Neuronal stem cell (in vitro differentiated cells): ENCODE data around the gene GALNT17.

ENCODE experiments used
- DNase-seq: peaks from one replicate; pipeline ENCODE4 v3.0.0-alpha.2; 2013; ENCODE audit warnings: low spot score
- H2AFZ ChIP-seq: one replicate; pipeline ENCODE4 v1.6.1; 2013; ENCODE audit warnings: mild to moderate bottlenecking, low read length, inconsistent platforms
- H2AK5ac ChIP-seq: 2 replicates; pipeline ENCODE4 v1.6.1; 2013; ENCODE audit warnings: low read depth, mild to moderate bottlenecking, inconsistent platforms, low read length, moderate library complexity, mixed read lengths
- H2BK120ac ChIP-seq: 2 replicates; pipeline ENCODE4 v1.6.1; 2013; ENCODE audit warnings: low read depth, mild to moderate bottlenecking, inconsistent platforms, low read length, moderate library complexity, mixed read lengths
- H2BK12ac ChIP-seq: one replicate; pipeline ENCODE4 v1.6.1; 2013; ENCODE audit warnings: low read length, inconsistent platforms
- H2BK15ac ChIP-seq: 2 replicates; pipeline ENCODE4 v1.6.1; 2013; ENCODE audit warnings: mild to moderate bottlenecking, low read length, inconsistent platforms, mixed read lengths
- H2BK5ac ChIP-seq: one replicate; pipeline ENCODE4 v1.6.1; 2013; ENCODE audit warnings: inconsistent platforms, mild to moderate bottlenecking, low read length, moderate library complexity
- H3K14ac ChIP-seq: one replicate; pipeline ENCODE4 v1.6.1; 2013; ENCODE audit warnings: low read length, inconsistent platforms
- H3K18ac ChIP-seq: 2 replicates; pipeline ENCODE4 v1.6.1; 2013; ENCODE audit warnings: low read length, inconsistent platforms
- H3K23ac ChIP-seq: 2 replicates; pipeline ENCODE4 v1.6.1; 2013; ENCODE audit warnings: low read depth, mild to moderate bottlenecking, mixed read lengths, low read length, inconsistent platforms; ENCODE audit not compliant: poor library complexity
- H3K27ac ChIP-seq: replicated peaks from 3 replicates; pipeline ENCODE4 v1.5.1; 2013; ENCODE audit warnings: low read length, inconsistent platforms
- H3K27me3 ChIP-seq, 3 experiments: 2 replicates each; pipeline ENCODE4 v1.6.1; 2013; ENCODE audit warnings: low read length in 3 of 3, mild to moderate bottlenecking in 2 of 3, inconsistent platforms in 1 of 3, low read depth in 1 of 3, mixed read lengths in 1 of 3, moderate library complexity in 1 of 3; ENCODE audit not compliant: control insufficient read depth in 3 of 3, insufficient read depth in 3 of 3
- H3K36me3 ChIP-seq, 2 donors: replicated peaks in 1 of 2; 2 replicates each; pipeline ENCODE4 v1.6.1; 2013; ENCODE audit warnings: low read length in 2 of 2; ENCODE audit not compliant: control insufficient read depth in 2 of 2, insufficient read depth in 2 of 2
- H3K4ac ChIP-seq: 2 replicates; pipeline ENCODE4 v1.6.1; 2013; ENCODE audit warnings: inconsistent platforms, mild to moderate bottlenecking, low read length, moderate library complexity
- H3K4me1 ChIP-seq, 2 donors: 1 replicate in 1 of 2; 2 replicates in 1 of 2; pipeline ENCODE4 v1.6.1; 2013; ENCODE audit warnings: low read length in 2 of 2, low read depth in 1 of 2; ENCODE audit not compliant: control insufficient read depth in 2 of 2, insufficient read depth in 1 of 2
- H3K4me2 ChIP-seq: one replicate; pipeline ENCODE4 v1.6.1; 2013; ENCODE audit warnings: mild to moderate bottlenecking, low read length, inconsistent platforms; ENCODE audit not compliant: insufficient read depth, poor library complexity, severe bottlenecking
- H3K4me3 ChIP-seq, 2 donors: 2 replicates each; pipeline ENCODE4 v1.5.1; 2013; ENCODE audit warnings: low read length in 2 of 2, mild to moderate bottlenecking in 2 of 2, inconsistent platforms in 1 of 2, moderate library complexity in 1 of 2
- H3K79me1 ChIP-seq: one replicate; pipeline ENCODE4 v1.6.1; 2013; ENCODE audit warnings: low read depth, mild to moderate bottlenecking, inconsistent platforms, low read length, moderate library complexity
- H3K9ac ChIP-seq: one replicate; pipeline ENCODE4 v1.6.1; 2013; ENCODE audit warnings: mild to moderate bottlenecking, low read depth, low read length, inconsistent platforms; ENCODE audit not compliant: poor library complexity
- H3K9me3 ChIP-seq, 2 donors: replicated peaks in 1 of 2; 2 replicates each; pipeline versions ENCODE3 to v1.6.1; 2013; ENCODE audit warnings: low read length in 2 of 2, mild to moderate bottlenecking in 2 of 2, inconsistent platforms in 1 of 2, low read depth in 1 of 2, mixed read lengths in 1 of 2, moderate library complexity in 1 of 2; ENCODE audit not compliant: control insufficient read depth in 2 of 2, insufficient read depth in 1 of 2
- H4K8ac ChIP-seq: one replicate; pipeline ENCODE4 v1.6.1; 2013; ENCODE audit warnings: low read depth, mild to moderate bottlenecking, inconsistent platforms, low read length, moderate library complexity
- H4K91ac ChIP-seq: one replicate; pipeline ENCODE4 v1.6.1; 2013; ENCODE audit warnings: low read length, low read depth, mild to moderate bottlenecking, inconsistent platforms; ENCODE audit not compliant: poor library complexity
- WGBS, 2 donors: extraction: QIAGEN DNeasy Blood & Tissue Kit; methylation state at CpG; one replicate each; pipeline ENCODE4 v1.1.7; 2013; ENCODE audit warnings: missing lambda C conversion rate in 2 of 2, mixed read lengths in 1 of 2; ENCODE audit not compliant: insufficient read length in 2 of 2, insufficient replicate concordance in 1 of 2; ENCODE audit errors: extremely low coverage in 2 of 2; 5-methylcytosine and 5-hydroxymethylcytosine counted together

The GALNT17 gene

GRCh38 chr7:71486856-71487628 is 355.1 kb downstream of the GALNT17 start:
- H3K27ac ChIP-seq: no peak overlapping the region
- no peak overlapping the region for H2BK5ac ChIP-seq
- peak overlapping the region; percentile 24 for H3K18ac ChIP-seq

GRCh38 chr7:71488308-71488707 is 356.4 kb downstream of the GALNT17 start:
- WGBS, 2 donors: no CpG with 5 or more reads among the region's 2 CpGs

More at GRCh38 chr7:71486856-71487628, 355.1 kb downstream of the GALNT17 start:
- no peak for DNase-seq
- Histone ChIP-seq H2BK120ac (no peak overlapping the region), H3K4ac (no peak overlapping the region), H2BK12ac (no peak overlapping the region), H3K4me2 (no peak overlapping the region), H3K4me3 (no peak overlapping the region), H3K9me3 (no peaks in the 10 kb centered on the region), H3K4me1 (peaks cover 0 to 1% of the 10 kb centered on the region in 2 donors), H3K27me3 (no peaks in the 10 kb centered on the region), H2AFZ (no peak overlapping the region), H2BK15ac (no peak overlapping the region), H4K8ac (no peak overlapping the region), H3K14ac (no peak overlapping the region), H4K91ac (no peak overlapping the region), H3K79me1 (no peaks in the 10 kb centered on the region), H3K9ac (no peak overlapping the region), H3K36me3 (no peaks in the 10 kb centered on the region), H2AK5ac (no peak overlapping the region), H3K23ac (no peak overlapping the region)
- WGBS, 2 donors: no CpG with 5 or more reads among the region's 6 CpGs

GRCh38 chr7:71491336-71491735 is 359.4 kb downstream of the GALNT17 start:
- no CpG with 5 or more reads among the region's 6 CpGs for WGBS, 2 donors

More at GRCh38 chr7:71488308-71488707, 356.4 kb downstream of the GALNT17 start:
- H2AK5ac ChIP-seq: no peak overlapping the region
- no peak overlapping the region for H3K4me2 ChIP-seq
- H3K18ac ChIP-seq: no peak overlapping the region
- no peaks in the 10 kb centered on the region for H3K27me3 ChIP-seq
- H2AFZ ChIP-seq: no peak overlapping the region
- H3K23ac ChIP-seq: no peak overlapping the region
- H3K79me1 ChIP-seq: no peaks in the 10 kb centered on the region
- H4K8ac ChIP-seq: no peak overlapping the region
- no peak overlapping the region for H3K27ac ChIP-seq
- no peak overlapping the region for H4K91ac ChIP-seq
- no peak overlapping the region for H3K4ac ChIP-seq
- no peaks in the 10 kb centered on the region for H3K9me3 ChIP-seq
- no peak overlapping the region for H2BK15ac ChIP-seq
- no peak for DNase-seq
- no peak overlapping the region for H3K14ac ChIP-seq
- H2BK5ac ChIP-seq: no peak overlapping the region
- H3K9ac ChIP-seq: no peak overlapping the region
- H3K36me3 ChIP-seq: no peaks in the 10 kb centered on the region
- no peak overlapping the region for H2BK120ac ChIP-seq
- H2BK12ac ChIP-seq: no peak overlapping the region
- no peak overlapping the region for H3K4me3 ChIP-seq
- H3K4me1 ChIP-seq: peaks cover 0 to 1% of the 10 kb centered on the region in 2 donors

GRCh38 chr7:71495828-71496227 is 363.9 kb downstream of the GALNT17 start:
- no peak overlapping the region for H2BK15ac ChIP-seq
- H3K9ac ChIP-seq: no peak overlapping the region
- no peak overlapping the region for H2AFZ ChIP-seq
- H3K23ac ChIP-seq: no peak overlapping the region
- no peaks in the 10 kb centered on the region for H3K79me1 ChIP-seq
- no peak overlapping the region for H2BK12ac ChIP-seq
- H4K8ac ChIP-seq: no peak overlapping the region
- no peak overlapping the region for H3K18ac ChIP-seq
- no peaks in the 10 kb centered on the region for H3K9me3 ChIP-seq
- no peak overlapping the region for H3K14ac ChIP-seq
- no peak overlapping the region for H3K27ac ChIP-seq
- DNase-seq: no peak
- H2BK5ac ChIP-seq: no peak overlapping the region
- no CpG with 5 or more reads among the region's 4 CpGs for WGBS, 2 donors
- H2AK5ac ChIP-seq: no peak overlapping the region
- no peak overlapping the region for H3K4me3 ChIP-seq
- no peaks in the 10 kb centered on the region for H3K36me3 ChIP-seq
- H3K4ac ChIP-seq: no peak overlapping the region
- no peak overlapping the region for H4K91ac ChIP-seq
- H3K4me1 ChIP-seq: peaks cover 2% of the 10 kb centered on the region in 2 donors
- no peak overlapping the region for H2BK120ac ChIP-seq
- H3K4me2 ChIP-seq: no peak overlapping the region
- no peaks in the 10 kb centered on the region for H3K27me3 ChIP-seq

More at GRCh38 chr7:71491336-71491735, 359.4 kb downstream of the GALNT17 start:
- Histone ChIP-seq H3K36me3 (no peaks in the 10 kb centered on the region), H4K8ac (no peak overlapping the region), H3K9ac (no peak overlapping the region), H2BK5ac (no peak overlapping the region), H3K23ac (no peak overlapping the region), H3K18ac (no peak overlapping the region), H3K4me1 (peaks cover 0 to 1% of the 10 kb centered on the region in 2 donors), H3K79me1 (no peaks in the 10 kb centered on the region), H3K4me2 (no peak overlapping the region), H2AFZ (no peak overlapping the region), H2BK15ac (no peak overlapping the region), H3K27me3 (no peaks in the 10 kb centered on the region), H2AK5ac (no peak overlapping the region), H3K27ac (no peak overlapping the region), H3K9me3 (no peaks in the 10 kb centered on the region), H2BK120ac (no peak overlapping the region), H4K91ac (no peak overlapping the region), H3K14ac (no peak overlapping the region), H3K4ac (no peak overlapping the region), H3K4me3 (no peak overlapping the region), H2BK12ac (no peak overlapping the region)
- no peak for DNase-seq
